GM12878 (cell line): Measurements from ENCODE around the gene PRKAG2. TPM values are rescaled to one million over a fixed set of nuclear protein-coding genes. Genes with fewer than 3 reads are reported as not detected.

Experiments
- ATAC-seq: fragments of 200-7000 bp; cut with Tn5 transposase; 3 replicates; pipeline ENCODE4 v1.9.1; 2020; ENCODE audit warnings: mild to moderate bottlenecking, moderate library complexity
- BruUV-seq: library from RNA; stranded (reverse); fragments of 400-500 nt; replicated peaks from 2 replicates; lab custom pipeline; 2021; lab: Mats Ljungman, UMichigan
- CTCF ChIA-PET: fragments of 300-600 bp; sonication (Branson Sonifier 250); formaldehyde crosslinking; extraction: SDS; loops from one replicate; lab custom pipeline; 2021; ENCODE audit warnings: inconsistent platforms; lab: Yijun Ruan, JAX
- POLR2A ChIA-PET: fragments of 350-600 bp; formaldehyde crosslinking; extraction: SDS; loops from one replicate; lab custom pipeline; 2021; ENCODE audit warnings: inconsistent platforms; lab: Charles Lee
- RAD21 ChIA-PET: fragments of 300-600 bp; sonication (Branson Sonifier 250); formaldehyde crosslinking; loops from one replicate; lab custom pipeline; 2023; ENCODE audit warnings: antibody characterized with exemption; ENCODE audit not compliant: unreplicated experiment; lab: Charles Lee
- SMC1A ChIA-PET: fragments of 300-600 bp; sonication (Branson Sonifier 250); formaldehyde crosslinking; loops from one replicate; lab custom pipeline; 2023; ENCODE audit not compliant: unreplicated experiment, uncharacterized antibody; lab: Charles Lee
- DNase-seq: peaks from one replicate; pipeline ENCODE4 v3.0.0-alpha.2; 2011; ENCODE audit warnings: low read depth, low spot score
- FAIRE-seq: peaks from 3 replicates; lab custom pipeline; 2011; peaks lifted over from hg19 to GRCh38; lab: Jason Lieb, UNC
- H2AFZ ChIP-seq: 2 replicates; pipeline ENCODE4 v1.6.0; 2011; ENCODE audit warnings: low read depth, low read length, control low read depth; ENCODE audit not compliant: control insufficient read depth
- H3K27ac ChIP-seq: 2 replicates; pipeline ENCODE4 v1.5.1; 2011; ENCODE audit warnings: control low read depth; ENCODE audit not compliant: control insufficient read depth, insufficient read depth
- H3K27me3 ChIP-seq, 2 experiments: replicated peaks in 1 of 2; 2 replicates each; pipeline versions ENCODE4 v1.6.0 to v1.6.1; 2011; ENCODE audit warnings: low read length in 1 of 2; ENCODE audit not compliant: control insufficient read depth in 2 of 2, insufficient read depth in 2 of 2
- H3K36me3 ChIP-seq, 2 experiments: 2 replicates each; pipeline ENCODE4 v1.5.1; 2011; ENCODE audit warnings: low read length in 1 of 2; ENCODE audit not compliant: control insufficient read depth in 2 of 2, insufficient read depth in 2 of 2
- H3K4me1 ChIP-seq: 2 replicates; pipeline ENCODE4 v1.6.1; 2011; ENCODE audit warnings: mild to moderate bottlenecking, low read length, moderate library complexity, mixed read lengths; ENCODE audit not compliant: control insufficient read depth, insufficient read depth
- H3K4me2 ChIP-seq: 2 replicates; pipeline ENCODE4 v1.6.0; 2011; ENCODE audit warnings: control low read depth; ENCODE audit not compliant: control insufficient read depth, insufficient read depth
- H3K4me3 ChIP-seq: fragments of 200-600 bp; sonication (generic); 2 replicates; pipeline ENCODE4 v1.5.1; 2016
- H3K79me2 ChIP-seq: 2 replicates; pipeline ENCODE4 v1.6.0; 2011; ENCODE audit warnings: low read length; ENCODE audit not compliant: control insufficient read depth, insufficient read depth
- H3K9ac ChIP-seq: 2 replicates; pipeline ENCODE4 v1.8.0; 2011; ENCODE audit warnings: low read length, control low read depth, mixed read lengths; ENCODE audit not compliant: control insufficient read depth, insufficient read depth
- H3K9me3 ChIP-seq: replicated peaks from 3 replicates; pipeline ENCODE4 v1.5.1; 2011; ENCODE audit warnings: mild to moderate bottlenecking, low read length; ENCODE audit not compliant: control insufficient read depth, insufficient read depth
- H4K20me1 ChIP-seq: 2 replicates; pipeline ENCODE4 v1.6.0; 2011; ENCODE audit not compliant: control insufficient read depth, insufficient read depth
- BHLHE40 ChIP-seq, 2 experiments: fragments of 450-650 bp in 1 of 2; IDR thresholded peaks; 2 replicates each; pipeline ENCODE4 v1.6.1; 2011 to 2017; ENCODE audit warnings: low read depth in 2 of 2, borderline replicate concordance in 1 of 2, improper control_type of control experiment in 1 of 2, low read length in 1 of 2, mild to moderate bottlenecking in 1 of 2
- MTA2 ChIP-seq: fragments of 450-650 bp; IDR thresholded peaks from 2 replicates; pipeline ENCODE4 v1.6.1; 2016; ENCODE audit warnings: low read depth, mild to moderate bottlenecking, moderate library complexity
- NFIC ChIP-seq: IDR thresholded peaks from 2 replicates; pipeline ENCODE4 v1.6.1; 2012; ENCODE audit warnings: low read depth, mild to moderate bottlenecking, inconsistent platforms, low read length, moderate library complexity
- RB1 ChIP-seq: fragments of 450-650 bp; formaldehyde crosslinking; IDR thresholded peaks from 2 replicates; pipeline ENCODE4 v1.6.1; 2017; ENCODE audit warnings: mild to moderate bottlenecking, borderline replicate concordance
- SMAD1 ChIP-seq: fragments of 450-650 bp; IDR thresholded peaks from 2 replicates; pipeline ENCODE4 v1.6.1; 2018; ENCODE audit warnings: mild to moderate bottlenecking, low read depth; ENCODE audit not compliant: partially characterized antibody
- TCF3 ChIP-seq: IDR thresholded peaks from 2 replicates; pipeline ENCODE4 v1.6.1; 2012; ENCODE audit warnings: low read depth, mild to moderate bottlenecking, low read length, borderline replicate concordance; ENCODE audit not compliant: insufficient read depth
- WGBS: methylation state at CpG from one replicate; pipeline ENCODE4 v1.1.6; 2016; ENCODE audit warnings: low lambda C conversion rate; ENCODE audit not compliant: insufficient replicate concordance, insufficient coverage; ENCODE audit errors: missing lambda C conversion rate; 5-methylcytosine and 5-hydroxymethylcytosine counted together
- in situ Hi-C: fragments of 300-500 bp; cut with MboI; formaldehyde crosslinking; loops from 9 replicates; pipeline ENCODE4 v1.14.3; 2018; ENCODE audit warnings: mixed read lengths
- intact Hi-C: fragments of 100-400 bp; cut with micrococcal nuclease; formaldehyde crosslinking; loops from one replicate; pipeline ENCODE4 v1.14.2; 2022; ENCODE audit not compliant: unreplicated experiment
- polyA plus RNA-seq, 11 experiments: library from polyadenylated mRNA; depleted of rRNA in 4 of 11; unstranded in 6 of 11; stranded (reverse) in 5 of 11; fragments of >200 nt; fragmentation: Nextera tagmentation in 4 of 11; fragmentation: Illumina TruSeq in 1 of 11; extraction: Ambion mirVana in 4 of 11; extraction: Trizol in 1 of 11; gene quantifications; 1 replicate in 1 of 11; 2 replicates in 10 of 11; pipeline versions ENCODE4 v1.2.1 to v1.2.3, GENCODE V29; 2011 to 2016; ENCODE audit warnings: inconsistent platforms in 2 of 11, missing spikeins in 2 of 11, low read depth in 1 of 11
- total RNA-seq, 4 experiments: library from RNA; depleted of rRNA in 3 of 4; stranded (reverse); fragments of >200 nt in 3 of 4; fragmentation: Illumina TruSeq in 1 of 4; extraction: Trizol in 1 of 4; gene quantifications; 2 replicates each; pipeline versions ENCODE4 v1.2.1 to v1.2.3, GENCODE V29; 2013 to 2021
- TF ChIP-seq, protein P1 (sequence below): fragments of 450-650 bp; IDR thresholded peaks from 2 replicates; pipeline ENCODE4 v1.6.1; 2016; ENCODE audit warnings: mild to moderate bottlenecking

The PRKAG2 gene
- total and polyA plus RNA-seq, 10 of the 15 experiments (the other 5 are each of a cell fraction or from before 2014, with no cell fraction given): 3.4 to 8.9 (median 6.8) TPM

DNA sequence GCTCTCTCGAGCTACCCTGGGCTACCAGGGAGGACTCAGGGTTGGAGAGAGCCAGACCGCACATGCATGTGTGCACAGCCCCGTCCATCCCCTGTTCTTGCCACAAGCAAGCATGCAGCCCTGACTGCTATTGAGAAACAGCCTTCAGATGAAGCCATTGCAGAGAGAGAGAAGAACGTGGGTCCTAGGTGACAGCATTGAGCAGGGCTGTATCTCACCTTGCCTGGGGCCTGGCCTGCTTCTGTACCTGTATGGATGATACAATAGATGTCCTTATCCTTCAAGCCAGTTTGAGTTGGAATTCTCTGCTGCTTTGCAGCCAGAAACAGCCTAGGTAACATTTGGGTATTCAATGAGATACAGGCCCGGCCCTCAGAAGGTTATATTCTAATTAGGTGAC is 229.9 kb downstream of the PRKAG2 start:
- intact Hi-C loops: no loop called here
- in situ Hi-C loops: no loop called here
- Histone ChIP-seq H2AFZ (no peak overlapping the region), H3K4me1 (no peaks in the 10 kb centered on the region), H3K9ac (no peak overlapping the region), H3K4me2 (no peak overlapping the region), H4K20me1 (no peaks in the 10 kb centered on the region), H3K4me3 (no peak overlapping the region), H3K27ac (no peak overlapping the region), H3K36me3 (no peaks in the 10 kb centered on the region), H3K79me2 (no peaks in the 10 kb centered on the region), H3K27me3 (no peaks in the 10 kb centered on the region; a peak in 1 of 4 replicates), H3K9me3 (peaks cover 2% of the 10 kb centered on the region; the same call in 2 of the 3 replicates)
- ChIA-PET SMC1A (no interaction called here), RAD21 (no interaction called here), CTCF (no interaction called here), POLR2A (no interaction called here)
- no peak for TF ChIP-seq MTA2
- no peak for TF ChIP-seq BHLHE40 (IDR thresholded peaks at IDR 0.05; ENCODE audit: borderline replicate concordance in 1 of 2, low read depth in 2 of 2, low read length in 1 of 2)
- TF ChIP-seq TCF3: no peak
- no peak for TF ChIP-seq SMAD1
- FAIRE-seq (no peak), DNase-seq (no peak), ATAC-seq (no peak)
- WGBS: 39% methylated on average over 5 of the region's 5 CpGs
- BruUV-seq: no TSS peak

DNA sequence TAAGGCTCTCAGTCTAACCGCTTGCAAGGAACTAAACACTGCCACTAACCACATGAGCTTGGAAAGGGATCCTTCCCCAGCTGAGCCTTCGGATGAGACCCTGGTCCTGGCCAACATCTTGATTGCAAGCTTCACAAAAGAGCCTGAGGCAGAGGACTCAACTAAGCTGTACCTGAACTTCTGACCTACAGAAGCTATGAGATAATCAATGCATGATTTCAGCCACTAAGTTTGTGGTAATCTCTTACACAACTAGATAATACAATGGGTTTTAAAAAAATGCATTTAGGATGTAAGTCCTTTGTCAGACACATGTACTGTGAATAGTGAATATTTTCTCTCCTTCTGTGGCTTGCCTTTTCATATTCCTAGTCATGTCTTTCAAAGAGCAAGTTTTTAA is 231.6 kb downstream of the PRKAG2 start:
- Histone ChIP-seq H4K20me1 (no peaks in the 10 kb centered on the region), H3K4me2 (no peak overlapping the region), H3K9ac (no peak overlapping the region), H3K4me3 (no peak overlapping the region)
- no peak for DNase-seq
- POLR2A ChIA-PET: no interaction called here
- RAD21 ChIA-PET: no interaction called here
- no peak for TF ChIP-seq NFIC
- TF ChIP-seq, protein P1, sequence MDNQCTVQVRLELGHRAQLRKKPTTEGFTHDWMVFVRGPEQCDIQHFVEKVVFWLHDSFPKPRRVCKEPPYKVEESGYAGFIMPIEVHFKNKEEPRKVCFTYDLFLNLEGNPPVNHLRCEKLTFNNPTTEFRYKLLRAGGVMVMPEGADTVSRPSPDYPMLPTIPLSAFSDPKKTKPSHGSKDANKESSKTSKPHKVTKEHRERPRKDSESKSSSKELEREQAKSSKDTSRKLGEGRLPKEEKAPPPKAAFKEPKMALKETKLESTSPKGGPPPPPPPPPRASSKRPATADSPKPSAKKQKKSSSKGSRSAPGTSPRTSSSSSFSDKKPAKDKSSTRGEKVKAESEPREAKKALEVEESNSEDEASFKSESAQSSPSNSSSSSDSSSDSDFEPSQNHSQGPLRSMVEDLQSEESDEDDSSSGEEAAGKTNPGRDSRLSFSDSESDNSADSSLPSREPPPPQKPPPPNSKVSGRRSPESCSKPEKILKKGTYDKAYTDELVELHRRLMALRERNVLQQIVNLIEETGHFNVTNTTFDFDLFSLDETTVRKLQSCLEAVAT: no peak
- TF ChIP-seq RB1: no peak
- TF ChIP-seq, all 136 proteins: peak for 0
- in situ Hi-C loops: no loop called here
- Histone ChIP-seq H3K9me3 (peaks cover 2% of the 10 kb centered on the region; the same call in 2 of the 3 replicates), H3K36me3 (no peaks in the 10 kb centered on the region), H3K27me3 (no peaks in the 10 kb centered on the region; a peak in 1 of 4 replicates), H3K27ac (no peak overlapping the region), H2AFZ (no peak overlapping the region), H3K4me1 (no peaks in the 10 kb centered on the region), H3K79me2 (no peaks in the 10 kb centered on the region)
- no peak for FAIRE-seq
- CTCF ChIA-PET: no interaction called here
- intact Hi-C loops: no loop called here
- SMC1A ChIA-PET: no interaction called here
- BruUV-seq: no TSS peak
- ATAC-seq: no peak
- WGBS: 42% methylated on average over 2 of the region's 2 CpGs
